Thyroid gland (tissue), 4 donors: ENCODE measurements around the gene CHST14.

Source experiments
- POLR2A ChIP-seq, 2 donors: fragments of 450-650 bp; IDR thresholded peaks; one replicate each; pipeline ENCODE4 v1.6.1; 2017; ENCODE audit warnings: antibody characterized with exemption in 2 of 2, mild to moderate bottlenecking in 2 of 2, moderate library complexity in 1 of 2
- TF ChIP-seq, protein P1 (sequence below), 6 experiments: fragments of 200-600 bp in 3 of 6; fragments of 450-650 bp in 3 of 6; sonication (generic) in 3 of 6; IDR thresholded peaks; one replicate each; pipeline ENCODE4 v1.5.1; 2016 to 2019; ENCODE audit warnings: antibody characterized with exemption in 6 of 6, mild to moderate bottlenecking in 2 of 6, inconsistent platforms in 1 of 6, moderate library complexity in 1 of 6

DNA sequence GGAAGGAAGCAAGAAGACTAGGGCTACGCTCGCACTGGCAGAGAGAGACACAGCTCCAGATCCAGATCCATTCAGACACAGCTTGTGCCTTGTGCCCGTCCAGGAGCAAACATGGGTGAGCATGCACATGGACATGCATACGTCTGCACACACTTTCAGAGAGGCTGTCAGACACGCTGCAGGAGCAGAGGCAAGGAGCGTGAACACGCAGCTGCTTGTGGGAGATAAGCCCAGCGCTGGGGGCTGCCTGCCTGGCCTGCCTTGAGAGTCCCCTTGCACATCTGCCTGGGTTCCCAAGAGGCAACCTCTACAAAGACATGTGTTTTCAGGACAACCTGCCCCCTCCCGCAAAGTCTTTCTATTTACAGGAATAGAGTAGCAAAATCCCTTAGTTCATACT lies 43.6 kb upstream of the CHST14 start:
- TF ChIP-seq, protein P1, sequence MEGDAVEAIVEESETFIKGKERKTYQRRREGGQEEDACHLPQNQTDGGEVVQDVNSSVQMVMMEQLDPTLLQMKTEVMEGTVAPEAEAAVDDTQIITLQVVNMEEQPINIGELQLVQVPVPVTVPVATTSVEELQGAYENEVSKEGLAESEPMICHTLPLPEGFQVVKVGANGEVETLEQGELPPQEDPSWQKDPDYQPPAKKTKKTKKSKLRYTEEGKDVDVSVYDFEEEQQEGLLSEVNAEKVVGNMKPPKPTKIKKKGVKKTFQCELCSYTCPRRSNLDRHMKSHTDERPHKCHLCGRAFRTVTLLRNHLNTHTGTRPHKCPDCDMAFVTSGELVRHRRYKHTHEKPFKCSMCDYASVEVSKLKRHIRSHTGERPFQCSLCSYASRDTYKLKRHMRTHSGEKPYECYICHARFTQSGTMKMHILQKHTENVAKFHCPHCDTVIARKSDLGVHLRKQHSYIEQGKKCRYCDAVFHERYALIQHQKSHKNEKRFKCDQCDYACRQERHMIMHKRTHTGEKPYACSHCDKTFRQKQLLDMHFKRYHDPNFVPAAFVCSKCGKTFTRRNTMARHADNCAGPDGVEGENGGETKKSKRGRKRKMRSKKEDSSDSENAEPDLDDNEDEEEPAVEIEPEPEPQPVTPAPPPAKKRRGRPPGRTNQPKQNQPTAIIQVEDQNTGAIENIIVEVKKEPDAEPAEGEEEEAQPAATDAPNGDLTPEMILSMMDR (IDR thresholded peaks at IDR 0.05) = no peak
- no peak for TF ChIP-seq POLR2A (IDR thresholded peaks at IDR 0.05)
